ENCODE measurements around the gene NBDY.

Gene NBDY

DNA sequence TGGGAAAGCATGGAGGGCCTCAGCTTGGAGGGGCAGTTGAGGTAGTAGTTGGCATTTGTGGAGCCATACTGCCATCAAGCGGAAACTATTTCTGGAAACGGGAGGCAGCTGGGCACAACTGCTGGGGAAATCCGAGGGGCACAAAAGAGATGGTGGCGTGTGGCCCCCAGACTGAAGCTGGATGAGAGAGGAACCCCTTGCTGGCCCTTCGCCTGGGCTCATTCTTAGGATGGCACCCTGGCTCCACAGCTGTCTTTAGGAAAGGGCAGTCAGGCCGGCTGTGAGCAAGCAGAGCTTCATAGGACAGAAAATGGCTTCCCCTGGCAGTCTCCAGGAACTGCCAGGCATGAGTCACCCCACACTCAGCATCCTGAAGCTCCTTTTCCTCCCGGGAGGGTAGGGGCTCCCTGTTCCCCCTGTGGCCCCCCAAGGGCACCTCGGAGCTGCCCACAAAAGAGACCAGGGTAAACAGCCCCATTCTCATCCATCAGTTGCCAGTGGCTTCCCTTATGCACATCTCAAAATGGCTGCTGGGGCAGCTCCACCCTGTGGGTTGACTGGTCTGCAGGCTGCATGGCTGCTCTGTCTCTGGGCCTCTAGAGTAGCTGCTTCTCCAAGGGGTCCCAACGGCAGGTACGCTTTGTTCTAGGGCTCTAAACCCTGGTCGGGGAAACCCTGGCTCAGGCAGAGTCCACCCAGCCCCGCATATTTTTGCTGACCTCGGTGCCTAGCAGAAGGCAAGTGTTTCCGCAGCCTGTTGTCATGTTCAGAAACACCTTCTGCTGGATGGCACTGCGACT lies 64.7 kb downstream of the NBDY start:
- TF ChIP-seq, protein P1, sequence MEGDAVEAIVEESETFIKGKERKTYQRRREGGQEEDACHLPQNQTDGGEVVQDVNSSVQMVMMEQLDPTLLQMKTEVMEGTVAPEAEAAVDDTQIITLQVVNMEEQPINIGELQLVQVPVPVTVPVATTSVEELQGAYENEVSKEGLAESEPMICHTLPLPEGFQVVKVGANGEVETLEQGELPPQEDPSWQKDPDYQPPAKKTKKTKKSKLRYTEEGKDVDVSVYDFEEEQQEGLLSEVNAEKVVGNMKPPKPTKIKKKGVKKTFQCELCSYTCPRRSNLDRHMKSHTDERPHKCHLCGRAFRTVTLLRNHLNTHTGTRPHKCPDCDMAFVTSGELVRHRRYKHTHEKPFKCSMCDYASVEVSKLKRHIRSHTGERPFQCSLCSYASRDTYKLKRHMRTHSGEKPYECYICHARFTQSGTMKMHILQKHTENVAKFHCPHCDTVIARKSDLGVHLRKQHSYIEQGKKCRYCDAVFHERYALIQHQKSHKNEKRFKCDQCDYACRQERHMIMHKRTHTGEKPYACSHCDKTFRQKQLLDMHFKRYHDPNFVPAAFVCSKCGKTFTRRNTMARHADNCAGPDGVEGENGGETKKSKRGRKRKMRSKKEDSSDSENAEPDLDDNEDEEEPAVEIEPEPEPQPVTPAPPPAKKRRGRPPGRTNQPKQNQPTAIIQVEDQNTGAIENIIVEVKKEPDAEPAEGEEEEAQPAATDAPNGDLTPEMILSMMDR (IDR thresholded peaks at IDR 0.05; ENCODE audit: insufficient read depth, low read length, poor library complexity, severe bottlenecking): no peak
- no peak for DNase-seq (ENCODE audit: extremely low read depth, insufficient read length)
- Histone ChIP-seq H3K4me3 (replicated peaks; ENCODE audit: low read depth, low read length) (no peak overlapping the region), H3K36me3 (ENCODE audit: control insufficient read depth, insufficient read depth, low read length) (no peaks in the 10 kb centered on the region; the same call in 1 of the 2 replicates), H3K27me3 (replicated peaks; ENCODE audit: control insufficient read depth, insufficient read depth, low read length) (no peaks in the 10 kb centered on the region)

DNA sequence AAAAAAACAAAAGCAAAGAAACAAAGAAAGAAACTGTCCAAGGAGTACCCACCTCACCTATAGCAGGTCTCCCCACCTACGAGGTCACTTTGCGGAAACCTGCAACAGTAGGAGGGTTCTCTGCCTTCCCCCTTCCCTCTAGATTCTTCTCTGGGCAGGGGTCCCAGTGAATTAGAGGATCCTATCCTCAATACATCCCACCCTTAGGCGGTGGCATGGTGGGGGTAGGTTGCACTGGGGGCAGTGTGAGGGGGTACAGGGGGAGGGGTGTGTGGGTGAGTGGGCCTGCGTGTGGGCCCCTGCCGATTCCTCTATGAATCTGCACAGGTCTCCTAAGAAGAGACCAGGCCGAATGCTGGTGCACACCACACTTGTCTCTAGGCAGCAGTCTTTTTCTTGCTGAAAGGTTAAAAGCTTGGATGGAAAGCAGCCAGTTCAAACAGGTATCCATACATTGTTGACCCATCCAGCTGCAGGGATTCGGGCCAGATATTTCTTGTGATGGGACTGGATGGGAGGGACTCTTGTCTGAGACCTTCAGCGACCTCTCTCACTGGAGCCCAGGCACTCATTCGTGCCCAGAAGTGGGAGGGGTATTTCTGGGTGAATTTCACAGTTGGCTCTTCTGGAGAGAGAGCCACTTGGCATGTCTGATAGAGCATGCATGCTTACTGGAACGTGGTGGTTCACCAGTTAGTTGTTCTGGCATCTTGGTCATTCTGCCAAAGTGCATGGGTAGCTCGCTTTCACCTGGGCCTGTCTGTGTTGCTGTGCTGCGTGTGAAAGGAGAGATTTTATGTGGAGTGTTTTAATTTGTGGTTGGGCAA lies 65.6 kb downstream of the NBDY start:
- H3K4me3 ChIP-seq (replicated peaks; ENCODE audit: low read depth, low read length): no peak overlapping the region
- H3K36me3 ChIP-seq (ENCODE audit: control insufficient read depth, insufficient read depth, low read length): peaks cover 2% of the 10 kb centered on the region; the same call in 1 of the 2 replicates
- DNase-seq (ENCODE audit: extremely low read depth, insufficient read length): no peak
- TF ChIP-seq, protein P1 (IDR thresholded peaks at IDR 0.05; ENCODE audit: insufficient read depth, low read length, poor library complexity, severe bottlenecking): no peak
- H3K27me3 ChIP-seq (replicated peaks; ENCODE audit: control insufficient read depth, insufficient read depth, low read length): no peaks in the 10 kb centered on the region

DNA sequence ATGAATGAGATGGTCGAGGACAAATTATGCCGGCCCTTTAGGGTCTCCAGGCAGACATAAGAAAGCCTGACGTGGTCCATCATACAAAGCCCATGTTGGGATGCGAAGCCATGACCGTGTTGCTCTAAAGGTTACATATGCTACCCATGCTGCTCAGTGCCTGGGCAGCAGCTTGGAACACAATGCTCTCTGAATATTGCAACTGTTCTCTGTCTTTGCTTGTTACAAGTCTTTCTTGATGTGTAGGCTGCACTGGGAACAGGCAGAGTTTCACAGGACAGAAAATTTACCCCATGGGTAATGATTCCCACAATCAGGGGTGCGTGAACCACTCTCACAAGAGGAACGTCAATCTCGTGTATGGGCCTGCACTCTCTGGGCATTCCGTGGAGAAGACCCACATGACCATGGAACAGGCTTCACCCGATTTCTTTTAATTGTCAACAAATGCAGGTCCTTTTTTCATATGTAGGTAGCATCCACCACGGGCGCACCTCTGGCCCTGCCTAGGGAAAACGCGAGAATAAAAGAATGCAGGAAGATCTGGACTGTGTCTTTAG lies 66.3 kb downstream of the NBDY start:
- DNase-seq (ENCODE audit: extremely low read depth, insufficient read length): no peak
- H3K27me3 ChIP-seq (replicated peaks; ENCODE audit: control insufficient read depth, insufficient read depth, low read length): no peaks in the 10 kb centered on the region
- H3K4me3 ChIP-seq (replicated peaks; ENCODE audit: low read depth, low read length): no peak overlapping the region
- peaks cover 2% of the 10 kb centered on the region; the same call in 1 of the 2 replicates for H3K36me3 ChIP-seq (ENCODE audit: control insufficient read depth, insufficient read depth, low read length)
- TF ChIP-seq, protein P1 (IDR thresholded peaks at IDR 0.05; ENCODE audit: insufficient read depth, low read length, poor library complexity, severe bottlenecking): no peak

DNA sequence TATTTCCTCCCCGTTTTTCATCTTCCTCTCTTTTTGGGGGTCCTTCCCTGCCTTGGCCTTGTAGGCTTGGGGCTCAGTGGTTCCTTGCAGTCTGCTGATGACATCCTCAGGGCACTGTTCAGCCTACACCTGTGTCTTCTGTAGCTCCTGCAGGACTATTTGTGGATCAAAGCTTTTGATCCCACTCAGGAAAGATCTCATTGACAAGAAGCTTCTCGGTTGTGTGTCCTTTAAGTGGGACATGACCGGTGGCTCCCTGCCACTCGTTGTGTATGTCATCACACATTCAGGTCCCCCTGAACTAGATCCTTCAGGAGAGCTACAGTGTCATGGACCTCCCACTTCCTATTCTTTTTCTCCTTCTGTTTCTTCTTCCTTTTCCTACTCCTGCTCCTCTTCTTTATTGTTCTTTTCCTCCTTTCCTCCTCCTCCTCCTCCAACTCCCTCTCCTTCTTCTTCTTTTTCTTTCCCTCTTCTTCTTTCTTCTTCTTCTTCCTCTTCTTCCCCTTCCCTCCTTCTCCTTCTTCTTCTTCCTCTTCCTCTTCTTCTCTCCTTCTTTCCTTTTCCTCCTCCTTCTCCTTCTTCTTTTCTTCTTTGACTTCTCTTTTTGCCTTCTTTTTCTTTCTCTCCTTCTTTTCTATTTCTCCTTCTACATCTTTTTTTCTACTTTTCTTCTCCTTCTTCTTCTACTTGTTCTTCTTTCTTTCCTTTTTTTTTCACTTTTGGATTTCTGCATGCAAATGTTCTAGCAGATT lies 67.8 kb downstream of the NBDY start:
- DNase-seq (ENCODE audit: extremely low read depth, insufficient read length): no peak
- TF ChIP-seq, protein P1 (IDR thresholded peaks at IDR 0.05; ENCODE audit: insufficient read depth, low read length, poor library complexity, severe bottlenecking): no peak
- H3K4me3 ChIP-seq (replicated peaks; ENCODE audit: low read depth, low read length): no peak overlapping the region
- H3K36me3 ChIP-seq (ENCODE audit: control insufficient read depth, insufficient read depth, low read length): peaks cover 2% of the 10 kb centered on the region; the same call in 1 of the 2 replicates
- no peaks in the 10 kb centered on the region for H3K27me3 ChIP-seq (replicated peaks; ENCODE audit: control insufficient read depth, insufficient read depth, low read length)

DNA sequence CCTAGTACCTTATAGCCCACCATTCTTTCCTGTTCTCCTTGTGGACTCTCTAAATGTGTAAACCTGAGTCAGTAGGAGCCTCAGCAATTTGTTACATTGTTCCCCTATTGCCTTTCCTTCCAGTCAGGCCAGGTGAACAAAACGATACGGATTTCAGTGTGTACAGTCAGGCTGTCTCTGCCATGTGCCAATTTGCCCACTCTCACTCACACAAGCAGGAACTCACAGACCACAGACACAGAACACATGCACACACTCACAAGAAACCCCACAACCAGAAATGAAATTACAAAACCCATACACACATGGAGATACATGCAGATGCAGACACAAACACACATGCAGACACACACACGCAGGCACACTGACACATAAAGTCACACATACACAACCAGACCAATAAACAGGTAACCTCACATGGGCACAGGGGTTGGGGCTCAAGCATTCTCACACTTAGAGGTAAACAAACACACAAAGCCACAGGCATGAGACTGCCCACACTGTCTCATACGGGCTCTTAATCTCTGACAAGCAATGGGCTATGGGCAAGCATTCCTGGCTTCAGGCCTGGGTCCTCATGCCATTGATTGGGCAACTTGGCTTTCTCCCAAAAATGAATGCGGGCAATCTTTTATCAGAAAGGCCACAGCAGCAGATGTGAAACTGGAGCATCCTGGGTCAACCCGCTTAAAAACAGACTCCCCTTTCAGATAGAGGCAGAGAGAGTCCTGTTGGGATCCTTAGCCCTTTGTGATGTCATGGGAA lies 68.7 kb downstream of the NBDY start:
- Histone ChIP-seq H3K36me3 (ENCODE audit: control insufficient read depth, insufficient read depth, low read length) (peaks cover 2% of the 10 kb centered on the region; the same call in 1 of the 2 replicates), H3K27me3 (replicated peaks; ENCODE audit: control insufficient read depth, insufficient read depth, low read length) (no peaks in the 10 kb centered on the region), H3K4me3 (replicated peaks; ENCODE audit: low read depth, low read length) (no peak overlapping the region)
- no peak for DNase-seq (ENCODE audit: extremely low read depth, insufficient read length)
- TF ChIP-seq, protein P1 (IDR thresholded peaks at IDR 0.05; ENCODE audit: insufficient read depth, low read length, poor library complexity, severe bottlenecking): no peak
